NCI-H2196 (cell line): ENCODE data around the gene KLF13.

ENCODE experiments used
- DNase-seq: peaks from one replicate; lab custom pipeline; 2025; ENCODE audit not compliant: unreplicated experiment; lab: John Stamatoyannopoulos, UW

The KLF13 gene

DNA sequence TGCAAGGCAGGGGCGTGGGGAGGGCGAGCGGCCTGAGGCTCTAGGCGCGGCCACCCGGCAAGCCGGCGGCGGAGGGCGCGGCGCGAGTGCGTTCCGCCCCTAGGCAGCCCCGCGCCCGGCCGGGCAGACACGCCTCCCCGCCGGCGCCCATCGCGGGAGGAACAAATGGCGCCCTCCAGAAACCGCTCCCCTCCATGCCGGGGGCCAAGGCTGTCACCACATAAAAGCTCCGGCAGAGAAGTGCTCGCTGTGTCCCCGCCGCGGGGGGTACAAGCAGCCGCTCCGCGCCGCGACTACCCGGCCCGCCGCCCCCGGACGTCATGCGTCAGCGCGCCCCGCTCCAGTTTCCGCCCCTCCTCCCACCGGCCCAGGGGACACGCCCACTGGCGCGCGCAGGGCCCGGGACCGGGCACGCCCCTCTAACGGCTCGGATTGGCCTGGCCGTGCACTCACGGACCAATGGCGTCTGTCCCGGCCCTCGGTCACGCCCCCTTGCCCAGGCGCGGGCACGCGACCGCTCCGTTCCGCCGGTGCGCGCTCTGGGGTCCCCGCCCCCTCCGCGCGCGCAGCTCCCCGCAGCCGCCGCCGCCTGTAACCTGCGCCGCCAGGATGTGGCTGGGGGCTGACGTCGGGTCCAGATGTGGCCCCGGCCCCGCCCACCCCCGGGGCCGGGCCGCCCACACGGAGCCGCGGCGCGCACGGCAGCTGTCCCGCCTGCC is at the start of gene KLF13:
TSS of gene KLF13 (plus strand) at position 680 of the 719 bp plus-strand sequence. CDS start 378 bp downstream, outside the sequence.
- DNase-seq: peak; percentile 89

DNA sequence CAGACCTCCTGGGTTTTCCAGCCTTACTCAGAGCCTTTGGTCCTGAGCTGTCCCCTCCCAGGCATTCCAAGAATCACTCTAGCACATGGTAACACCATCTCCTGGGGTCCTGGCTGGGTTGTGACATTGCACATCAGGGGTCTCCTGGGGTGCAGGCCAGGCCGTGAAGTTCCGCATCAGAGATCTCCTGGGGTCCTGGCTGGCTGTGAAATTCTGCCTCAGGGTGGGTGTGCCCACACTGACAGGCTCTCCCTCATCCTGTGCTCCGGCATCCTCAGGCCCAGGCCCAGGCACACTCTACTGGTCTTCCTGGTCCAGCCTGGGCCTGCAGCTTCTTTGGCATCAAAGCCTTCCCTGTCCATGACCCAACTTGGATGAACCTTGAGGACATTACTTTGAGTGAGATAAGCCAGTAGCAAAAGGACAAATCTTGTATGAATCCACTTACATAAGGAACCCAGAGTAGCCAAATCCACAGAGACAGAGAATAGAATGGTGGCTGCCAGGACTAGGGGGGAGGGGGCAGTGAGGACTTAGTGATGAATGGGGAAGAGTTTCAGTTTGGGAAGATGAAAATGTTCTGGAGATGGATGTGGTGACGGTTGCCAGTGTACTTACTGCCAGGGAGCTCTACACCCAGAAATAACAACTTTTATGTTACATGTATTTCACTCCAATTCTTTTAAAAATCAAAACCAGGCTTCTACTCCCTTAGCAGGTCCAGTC is 49.1 kb upstream of the KLF13 start:
- no peak for DNase-seq

DNA sequence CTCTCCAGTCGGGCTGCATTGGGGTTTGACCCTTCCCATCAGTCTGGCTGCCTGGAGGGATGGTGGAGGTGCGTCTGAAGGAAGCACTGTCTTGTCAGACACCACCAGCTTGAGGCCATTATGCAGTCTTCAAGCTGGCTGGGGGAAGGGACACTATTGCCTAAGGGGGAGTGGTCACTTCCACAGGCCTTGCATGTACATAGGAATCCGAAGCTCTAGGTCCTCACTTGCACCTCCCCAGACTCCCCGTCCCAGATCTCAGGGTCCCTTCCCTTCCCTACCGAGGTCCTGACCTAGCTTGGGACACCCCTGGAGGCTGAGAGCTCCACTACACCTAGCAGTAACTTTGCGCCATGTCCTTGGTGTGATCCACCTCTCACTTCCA is 48.6 kb upstream of the KLF13 start:
- no peak for DNase-seq

DNA sequence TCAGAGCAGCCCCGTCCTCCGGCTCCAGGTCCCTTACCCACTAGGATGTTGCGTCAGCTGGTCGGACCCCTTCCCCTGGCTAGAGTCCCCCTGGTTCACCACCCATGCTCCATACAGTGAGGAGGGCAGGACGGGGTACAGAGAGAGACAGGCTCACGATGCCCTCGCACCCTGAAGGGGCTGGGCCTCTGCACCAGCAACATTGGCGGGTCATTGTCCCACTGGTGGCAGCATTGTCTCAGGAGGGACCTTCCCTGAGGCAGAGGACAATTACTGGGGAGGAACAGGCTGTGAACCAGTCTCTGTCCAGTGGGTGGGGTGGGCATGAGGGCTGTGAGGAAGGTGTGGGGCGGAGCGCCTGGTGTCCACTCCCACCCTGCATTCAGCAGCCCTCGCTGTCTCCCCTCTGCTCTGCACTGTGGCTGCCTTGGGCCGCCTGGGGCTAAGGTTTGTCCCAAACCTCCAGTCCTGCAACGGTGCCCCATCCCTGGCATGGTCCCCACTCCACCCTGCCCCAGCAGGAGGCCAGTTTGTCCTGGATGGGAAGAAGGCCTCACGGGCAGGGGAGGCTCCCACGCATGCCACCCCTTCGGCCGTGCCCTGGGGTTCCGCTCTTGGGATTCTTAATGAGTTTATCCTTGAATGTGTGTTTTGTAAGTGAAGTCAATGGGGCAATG is 48.0 kb upstream of the KLF13 start:
- DNase-seq: no peak

DNA sequence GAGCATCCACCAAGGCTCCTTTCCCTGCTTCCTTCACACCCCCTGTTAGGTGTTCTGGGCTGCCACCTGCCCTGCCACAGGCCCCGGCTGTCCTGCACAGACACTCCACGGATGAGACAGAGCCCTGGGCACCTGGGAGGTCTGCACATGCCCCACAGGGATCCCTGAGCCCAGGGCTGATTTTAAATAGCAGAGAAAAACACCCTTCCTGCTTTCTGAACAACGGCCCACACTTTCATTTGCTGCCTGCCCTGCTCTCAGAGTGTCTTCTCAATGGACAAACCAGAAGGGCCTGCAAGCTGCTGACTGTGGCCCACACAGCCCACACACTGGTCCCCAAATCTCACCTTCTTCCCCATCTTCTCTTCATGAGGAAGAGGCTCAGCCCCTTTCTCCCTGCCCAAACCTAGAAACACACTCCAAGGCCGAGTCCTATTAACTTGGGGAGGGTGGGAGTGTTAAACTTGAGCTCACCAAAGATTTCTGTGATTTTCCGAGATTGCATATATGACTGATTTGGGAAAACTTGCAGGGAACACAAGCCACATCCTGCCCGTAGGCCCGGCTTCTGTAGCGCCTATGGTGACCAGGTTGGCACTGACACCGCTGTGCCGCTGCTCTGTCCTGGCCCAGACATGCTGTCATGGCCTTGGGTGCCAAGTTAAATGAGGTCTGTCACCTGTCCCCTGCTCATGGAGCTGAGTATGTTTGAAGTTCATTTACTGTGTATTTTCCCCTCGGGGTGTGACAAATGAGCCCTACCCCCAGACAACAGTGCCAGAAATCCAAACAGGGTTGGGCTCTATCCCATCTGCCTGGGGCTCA is 47.2 kb upstream of the KLF13 start:
- DNase-seq: peak; percentile 32

DNA sequence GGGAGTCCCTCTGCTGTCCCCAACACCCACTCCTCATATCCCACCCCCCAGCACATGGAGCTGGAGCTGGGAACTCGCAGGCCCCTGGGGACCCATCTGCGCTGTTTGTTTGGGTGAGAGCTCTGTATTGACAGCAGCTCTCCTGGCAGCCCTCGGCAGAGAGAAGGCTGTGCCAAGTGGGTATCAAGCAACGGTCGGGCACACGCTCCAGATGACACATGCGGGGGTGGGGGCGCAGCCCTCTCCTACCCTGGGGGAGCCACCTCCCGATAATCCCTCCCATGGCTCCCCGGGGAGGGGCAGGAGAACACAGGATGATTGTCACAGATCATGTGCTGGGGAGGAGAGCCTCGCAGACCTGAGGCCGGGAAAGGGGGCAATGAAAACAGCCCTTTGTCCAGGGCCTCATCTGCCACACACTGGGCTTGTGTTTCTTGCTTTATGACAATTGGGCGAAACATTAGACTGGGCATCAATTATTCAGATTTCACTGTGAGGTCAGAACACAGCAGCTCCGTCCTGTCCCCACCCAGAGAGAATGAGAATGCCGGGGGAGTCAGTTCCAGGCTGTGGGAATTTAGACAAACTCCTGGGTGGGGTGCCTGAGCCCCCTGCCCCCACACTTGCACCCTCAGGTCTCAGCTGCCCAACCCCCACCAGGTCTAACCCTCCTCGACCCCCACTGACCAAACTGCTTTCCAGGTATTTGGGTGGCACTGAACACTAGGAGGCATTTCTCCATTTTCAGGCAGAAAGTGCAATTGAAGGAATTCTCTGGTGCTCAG is 46.4 kb upstream of the KLF13 start:
- DNase-seq: peak; percentile 32

DNA sequence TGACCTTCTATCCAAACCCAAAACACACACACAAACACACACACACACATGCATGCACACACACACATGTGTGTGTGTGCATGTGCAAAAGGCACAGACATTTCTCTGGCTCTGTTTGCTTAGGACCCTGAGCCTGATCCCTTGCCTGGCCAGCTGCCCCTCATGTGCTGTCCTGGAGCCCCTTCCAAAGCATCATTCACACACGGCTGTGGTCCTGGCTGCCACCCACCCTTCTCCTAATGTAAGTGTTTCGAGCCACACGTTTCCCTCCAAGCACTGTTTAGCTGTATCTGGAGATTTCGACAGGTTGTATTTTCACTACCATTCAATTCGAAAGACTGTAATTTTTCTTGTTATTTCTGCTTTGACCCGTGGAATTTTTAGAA is 45.8 kb upstream of the KLF13 start:
- DNase-seq: no peak

DNA sequence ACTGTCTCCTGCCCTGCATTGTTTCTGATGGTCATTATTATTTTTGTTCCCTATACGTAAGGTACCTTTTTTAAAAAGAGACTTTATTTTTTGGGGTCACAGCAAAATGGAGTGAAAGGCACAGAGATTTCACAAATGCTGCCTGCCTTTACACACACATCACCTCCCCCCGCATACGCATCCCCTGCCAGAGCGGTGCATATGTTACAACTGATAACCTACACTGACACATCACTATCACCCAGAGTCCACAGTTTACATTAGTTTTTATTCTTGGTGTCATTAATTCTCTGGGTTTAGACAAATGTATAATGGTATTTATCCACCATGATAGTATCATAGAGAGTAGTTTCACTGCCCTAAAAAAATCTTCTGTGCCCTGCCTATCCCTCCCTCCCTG is 43.6 kb upstream of the KLF13 start:
- no peak for DNase-seq

DNA sequence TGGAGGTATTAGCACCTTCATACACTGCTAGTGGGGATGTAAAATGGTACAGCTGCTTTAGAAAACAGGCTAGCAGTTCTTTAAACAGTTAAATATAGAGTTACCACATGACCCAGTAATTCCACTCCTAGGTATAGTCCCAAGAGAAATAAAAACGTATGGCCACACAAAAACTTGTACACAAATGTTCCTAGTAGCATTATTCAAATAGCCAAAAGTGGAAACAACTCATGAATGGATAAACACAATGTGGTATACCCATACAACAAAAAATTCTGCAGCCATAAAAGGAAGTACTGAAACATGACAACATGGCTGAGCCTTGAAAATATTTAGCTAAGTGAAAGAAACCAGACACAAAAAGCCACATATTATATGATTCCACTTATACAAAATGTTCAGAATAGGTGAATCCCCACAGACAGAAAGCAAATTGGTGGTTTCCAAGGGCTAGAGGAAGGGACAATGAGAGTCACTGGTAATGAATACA is 40.8 kb upstream of the KLF13 start:
- no peak for DNase-seq

DNA sequence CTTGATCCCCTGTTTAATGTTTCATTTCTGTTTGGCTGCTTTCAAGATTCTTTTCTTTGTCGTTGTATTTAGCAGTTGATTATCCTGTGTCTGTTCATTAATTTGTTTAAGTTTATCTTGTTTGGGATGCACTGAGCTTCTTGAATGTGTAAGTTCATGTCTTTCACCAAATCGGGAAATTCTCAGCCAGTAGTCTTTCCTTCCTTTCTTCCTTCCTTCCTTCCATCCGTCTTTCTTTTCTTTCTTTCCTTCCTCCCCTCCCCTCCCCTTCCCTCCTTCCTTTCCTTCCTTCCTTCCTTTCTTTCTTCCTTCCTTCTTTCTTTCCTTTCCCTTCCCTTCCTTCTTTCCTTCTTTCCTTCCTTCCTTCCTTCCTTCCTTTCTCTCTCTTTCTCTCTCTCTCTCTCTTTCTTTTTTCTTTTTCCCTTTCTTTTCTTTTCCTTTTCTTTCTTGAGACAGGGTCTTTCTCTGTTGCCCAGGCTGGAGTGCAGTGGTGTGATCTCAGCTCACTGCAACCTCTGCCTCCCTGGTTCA is 35.5 kb upstream of the KLF13 start:
- no peak for DNase-seq

DNA sequence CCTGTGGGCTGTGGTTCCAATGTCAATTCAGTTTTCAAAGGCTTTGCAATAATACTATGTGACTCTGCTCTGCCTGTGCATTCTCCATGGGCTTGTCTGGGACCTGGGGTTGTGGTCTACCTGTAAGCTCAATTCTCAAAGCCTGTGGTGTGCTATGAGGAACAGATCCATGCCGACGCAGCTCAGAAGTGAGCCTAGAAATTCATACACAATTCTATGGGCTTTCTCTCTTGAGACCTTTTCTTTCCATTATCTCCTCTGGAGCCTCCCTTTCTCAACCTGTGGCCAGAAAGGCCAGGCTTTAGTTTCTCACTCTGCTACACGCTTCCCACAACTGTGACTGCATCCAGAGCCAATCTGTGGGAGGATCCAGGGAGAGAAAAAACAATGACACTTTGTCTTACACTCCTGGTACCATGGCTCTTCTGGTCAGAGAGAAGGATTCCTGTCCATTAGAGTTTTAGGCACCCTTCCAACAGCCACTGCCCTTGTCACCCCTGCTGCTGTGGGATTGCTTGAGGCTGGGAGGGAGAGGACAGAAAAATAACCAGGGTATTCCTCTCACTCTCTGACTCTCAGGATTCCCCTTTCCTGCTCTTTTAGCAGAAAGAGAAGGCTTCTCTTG is 34.1 kb upstream of the KLF13 start:
- no peak for DNase-seq

DNA sequence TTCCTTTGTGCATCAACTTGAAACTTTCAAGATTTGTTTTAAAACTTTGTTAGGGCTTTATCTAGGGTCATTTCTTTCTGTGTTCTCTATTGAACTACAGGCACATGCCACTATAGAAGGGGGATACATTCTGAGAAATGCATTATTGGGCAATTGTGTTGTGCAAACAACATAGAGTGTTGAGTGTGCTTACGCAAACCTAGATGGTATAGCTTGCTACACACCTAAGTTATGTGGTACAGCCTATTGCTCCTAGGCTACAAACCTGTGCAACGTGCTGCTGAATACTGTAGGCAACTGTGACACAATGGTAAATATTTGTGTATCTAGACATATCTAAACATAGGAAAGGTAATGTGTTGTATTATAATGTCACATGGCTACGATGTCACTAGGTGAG is 33.0 kb upstream of the KLF13 start:
- no peak for DNase-seq

DNA sequence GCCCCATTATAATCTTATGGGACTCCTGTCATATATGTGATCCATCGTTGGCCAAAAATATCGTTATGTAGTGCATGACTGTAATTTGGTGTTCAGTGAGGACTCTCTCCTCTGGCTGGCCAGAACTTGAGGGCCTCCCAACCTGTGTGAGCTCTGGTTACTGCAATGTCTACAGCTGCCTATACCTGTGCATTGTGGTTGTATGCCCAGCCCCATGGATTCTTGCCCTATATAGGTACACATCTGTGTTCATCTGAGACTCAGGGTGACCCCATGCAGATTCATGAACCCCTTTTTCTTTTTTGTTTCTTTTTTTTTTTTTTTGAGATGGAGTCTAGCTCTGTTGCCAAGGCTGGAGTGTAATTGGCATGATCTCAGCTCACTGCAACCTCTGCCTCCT is 32.6 kb upstream of the KLF13 start:
- no peak for DNase-seq

DNA sequence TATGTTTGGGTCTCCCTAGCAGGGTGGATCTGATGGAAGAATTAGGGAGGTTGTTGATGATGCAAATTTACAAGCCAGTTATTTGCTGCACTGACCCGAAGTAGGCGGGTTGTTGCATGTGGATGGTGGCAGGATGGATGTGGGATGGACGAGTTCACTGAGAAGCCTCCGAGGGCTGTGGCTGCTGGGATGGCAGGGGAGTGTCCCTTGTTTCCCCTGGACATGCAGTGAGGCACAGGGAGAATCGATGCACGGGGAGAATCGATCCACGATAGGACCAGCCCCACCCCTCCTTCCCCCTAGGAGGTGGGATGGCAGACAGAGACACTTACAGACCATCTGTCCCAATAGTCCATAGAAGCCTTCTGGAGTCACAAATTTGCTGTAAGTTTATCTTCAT is 31.0 kb upstream of the KLF13 start:
- DNase-seq: no peak

DNA sequence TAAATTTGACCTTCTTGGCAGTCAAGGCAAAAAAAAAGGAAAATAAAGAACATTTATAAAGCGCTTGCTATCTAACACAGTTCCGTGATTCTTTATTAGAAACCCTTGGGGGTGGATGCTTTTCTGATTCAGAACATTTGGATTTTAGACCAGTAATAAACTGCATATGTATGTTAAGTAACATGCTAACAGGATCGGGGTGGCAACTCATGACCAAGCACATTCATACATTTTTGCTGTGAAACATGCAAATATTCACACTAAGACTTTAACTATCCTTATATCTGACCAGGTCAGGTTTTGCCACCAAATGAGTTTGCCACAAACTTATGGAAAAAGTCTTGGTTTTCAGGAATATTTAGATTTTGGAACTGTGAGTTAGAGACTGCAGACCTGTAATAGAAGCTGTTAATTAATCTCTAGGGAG is 30.4 kb upstream of the KLF13 start:
- DNase-seq: no peak

DNA sequence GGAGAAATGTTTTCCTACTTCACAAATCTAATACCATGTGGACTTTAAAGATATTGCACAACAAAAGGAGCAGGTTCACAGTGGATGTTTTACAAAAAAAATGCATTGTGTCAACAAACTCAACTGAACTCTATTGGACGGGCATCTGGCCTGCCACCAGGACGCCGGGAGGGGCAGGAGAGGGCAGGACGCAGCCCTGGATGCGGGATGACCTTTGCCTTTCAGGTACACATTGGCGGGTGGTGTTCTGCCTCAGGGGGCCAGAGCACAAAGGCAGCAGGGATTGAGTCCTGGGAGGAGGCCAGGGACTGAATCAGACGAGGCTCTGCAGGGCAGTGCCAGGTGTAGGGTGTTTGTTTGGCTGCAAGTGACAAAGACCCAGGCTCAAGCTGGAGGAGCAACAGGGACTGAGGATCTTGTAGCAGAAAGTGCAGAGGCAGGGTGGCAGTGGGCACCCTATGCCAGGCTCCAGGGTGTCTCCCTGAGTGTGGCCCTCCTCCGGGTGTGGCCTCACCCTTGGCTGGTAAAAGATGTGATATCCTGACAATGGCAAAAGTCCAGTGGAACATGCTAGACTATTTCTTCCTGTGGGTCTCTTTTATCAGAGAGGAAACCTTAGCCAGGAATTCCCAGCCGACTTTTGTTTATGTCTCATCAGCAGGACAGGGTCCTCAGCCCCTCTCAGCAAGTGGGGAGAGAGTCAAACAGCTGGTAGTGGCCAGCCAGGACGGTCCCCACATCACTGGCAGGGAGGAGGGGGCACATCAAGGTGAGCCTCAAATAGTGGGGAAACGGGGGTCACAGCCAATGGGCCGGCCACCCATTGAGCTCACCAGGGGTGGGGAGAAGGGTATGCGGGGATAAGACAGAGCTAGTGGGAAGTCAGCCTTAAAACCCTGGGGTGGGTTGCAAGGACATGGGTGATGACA is 29.7 kb upstream of the KLF13 start:
- peak; percentile 66 for DNase-seq

DNA sequence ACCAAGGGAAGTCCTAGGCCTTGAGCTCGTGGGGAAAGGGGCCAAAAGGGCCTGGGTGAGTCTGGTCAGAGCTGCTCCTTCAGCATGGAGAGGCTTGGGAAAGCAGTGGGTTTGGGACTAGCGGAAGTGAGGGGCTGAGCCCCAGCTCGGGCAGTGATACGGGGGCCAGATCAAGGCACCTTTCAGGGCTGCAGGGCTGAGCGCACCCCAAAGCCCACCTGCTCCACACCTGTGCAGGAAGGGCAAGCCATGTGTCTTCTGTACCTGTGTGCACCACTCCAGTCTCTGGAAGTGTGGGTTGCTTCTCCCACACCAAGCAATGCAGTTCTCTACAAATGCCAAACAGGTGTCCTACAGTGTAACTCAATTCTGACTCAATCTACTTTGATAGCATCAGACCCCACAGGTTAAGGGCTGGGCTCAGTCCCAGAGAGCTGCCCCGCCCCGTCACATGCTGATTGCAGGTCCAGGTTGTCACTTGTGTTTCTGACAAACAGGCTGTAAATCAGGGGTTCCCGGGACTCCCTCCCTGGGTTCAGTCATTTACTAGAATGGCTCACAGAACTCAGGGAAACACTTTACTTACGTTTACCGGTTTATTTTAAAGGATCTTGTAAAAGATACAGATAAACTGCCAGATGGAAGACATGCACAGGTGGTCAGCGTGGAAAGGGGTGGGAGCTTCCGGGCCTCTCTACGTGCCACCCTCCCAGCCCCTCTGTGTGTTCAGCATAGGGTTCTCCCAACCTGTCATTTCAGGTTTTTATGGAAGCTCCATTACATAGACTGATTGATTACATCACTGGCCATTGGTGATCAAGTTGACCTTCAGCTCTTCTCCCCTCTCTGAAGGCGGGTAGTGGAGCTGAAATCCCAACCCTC is 28.8 kb upstream of the KLF13 start:
- no peak for DNase-seq
